Osteoblast (primary cell): ENCODE results near the gene CD53. TPM values are rescaled to one million over a fixed set of nuclear protein-coding genes. Genes with fewer than 3 reads are reported as not detected.

ENCODE experiments used
- DNase-seq: peaks from one replicate; pipeline ENCODE4 v3.0.0; 2011; ENCODE audit warnings: low spot score, mixed read lengths; ENCODE audit not compliant: insufficient read length; ENCODE audit errors: missing footprints
- H2AFZ ChIP-seq: 2 replicates; pipeline ENCODE4 v1.6.0; 2011; ENCODE audit warnings: mild to moderate bottlenecking, low read length
- H3K27ac ChIP-seq: 2 replicates; pipeline ENCODE4 v1.5.1; 2011; ENCODE audit warnings: mild to moderate bottlenecking, low read depth, low read length, moderate library complexity
- H3K27me3 ChIP-seq: 2 replicates; pipeline ENCODE4 v1.6.0; 2012; ENCODE audit warnings: mild to moderate bottlenecking, control low read depth, inconsistent platforms, low read length, moderate library complexity; ENCODE audit not compliant: insufficient read depth
- H3K36me3 ChIP-seq: 2 replicates; pipeline ENCODE4 v1.5.1; 2011; ENCODE audit warnings: mild to moderate bottlenecking, low read length, control low read depth, moderate library complexity; ENCODE audit not compliant: insufficient read depth
- H3K4me1 ChIP-seq: 2 replicates; pipeline ENCODE4 v1.5.1; 2011; ENCODE audit warnings: mild to moderate bottlenecking, low read length, control low read depth, moderate library complexity; ENCODE audit not compliant: insufficient read depth
- H3K4me2 ChIP-seq: 2 replicates; pipeline ENCODE4 v1.6.0; 2011; ENCODE audit warnings: mild to moderate bottlenecking, low read length; ENCODE audit not compliant: insufficient read depth
- H3K4me3 ChIP-seq: fragments of 200-600 bp; sonication (generic); 3 replicates; pipeline ENCODE4 v1.5.1; 2012; ENCODE audit warnings: mild to moderate bottlenecking, low read length, inconsistent platforms; ENCODE audit not compliant: insufficient read depth
- H3K79me2 ChIP-seq: 2 replicates; pipeline ENCODE4 v1.6.0; 2012; ENCODE audit warnings: mild to moderate bottlenecking, low read length, control low read depth, inconsistent platforms; ENCODE audit not compliant: insufficient read depth
- H3K9me3 ChIP-seq: 2 replicates; pipeline ENCODE4 v1.5.1; 2011; ENCODE audit warnings: low read depth, low read length, control low read depth
- H4K20me1 ChIP-seq: 2 replicates; pipeline ENCODE4 v1.6.0; 2012; ENCODE audit warnings: mild to moderate bottlenecking, low read length, control low read depth; ENCODE audit not compliant: insufficient read depth
- CTCF ChIP-seq: IDR thresholded peaks from 2 replicates; pipeline ENCODE4 v1.5.1; 2011; ENCODE audit warnings: mild to moderate bottlenecking, low read depth, low read length, moderate library complexity; ENCODE audit errors: extremely low read depth
- total RNA-seq: library from RNA; depleted of rRNA; stranded (reverse); fragments of >200 nt; gene quantifications from 2 replicates; pipeline ENCODE4 v1.2.3, GENCODE V29; 2012

Gene CD53
- total RNA-seq, 1 donor, result 0.36 TPM

DNA sequence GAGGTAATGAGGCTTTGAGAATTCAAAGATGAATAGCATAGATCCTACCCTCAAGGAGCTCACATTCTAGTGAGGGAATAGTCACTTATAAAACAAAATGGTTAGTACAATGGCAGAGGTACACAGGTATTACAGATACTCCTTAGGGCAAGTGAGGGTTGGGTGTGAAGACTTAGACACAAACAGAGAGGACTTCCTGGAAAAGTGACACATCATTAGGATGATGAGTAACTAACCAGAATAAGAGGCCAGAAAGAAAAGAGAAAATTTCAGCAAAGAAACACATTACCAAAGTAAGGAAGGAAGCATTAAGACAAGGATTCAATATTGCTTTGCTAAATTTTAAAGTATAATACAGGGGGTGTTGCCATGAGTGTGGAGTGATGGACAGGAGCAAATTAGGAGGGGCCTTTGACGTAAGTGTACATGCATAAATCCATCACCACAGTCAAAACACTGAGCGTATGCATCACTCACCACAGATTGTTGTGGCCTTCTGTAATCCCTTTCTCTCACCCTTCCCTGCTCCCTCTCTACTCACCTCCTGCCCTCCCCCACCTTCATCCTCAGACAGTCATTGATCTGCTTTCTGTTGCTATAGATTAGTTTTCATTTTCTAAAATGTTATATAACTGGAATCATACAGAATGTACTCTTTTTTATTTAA is 7.9 kb downstream of the CD53 start:
- no peak overlapping the region for H3K4me3 ChIP-seq
- no peaks in the 10 kb centered on the region for H3K36me3 ChIP-seq
- no peak overlapping the region for H3K27ac ChIP-seq
- no peaks in the 10 kb centered on the region for H3K79me2 ChIP-seq
- no peak for DNase-seq
- no peak overlapping the region for H3K4me2 ChIP-seq
- H2AFZ ChIP-seq, result no peak overlapping the region
- H3K9me3 ChIP-seq, result no peaks in the 10 kb centered on the region
- no peaks in the 10 kb centered on the region for H3K27me3 ChIP-seq
- TF ChIP-seq CTCF, result no peak
- H3K4me1 ChIP-seq, result no peaks in the 10 kb centered on the region
- H4K20me1 ChIP-seq, result no peaks in the 10 kb centered on the region

DNA sequence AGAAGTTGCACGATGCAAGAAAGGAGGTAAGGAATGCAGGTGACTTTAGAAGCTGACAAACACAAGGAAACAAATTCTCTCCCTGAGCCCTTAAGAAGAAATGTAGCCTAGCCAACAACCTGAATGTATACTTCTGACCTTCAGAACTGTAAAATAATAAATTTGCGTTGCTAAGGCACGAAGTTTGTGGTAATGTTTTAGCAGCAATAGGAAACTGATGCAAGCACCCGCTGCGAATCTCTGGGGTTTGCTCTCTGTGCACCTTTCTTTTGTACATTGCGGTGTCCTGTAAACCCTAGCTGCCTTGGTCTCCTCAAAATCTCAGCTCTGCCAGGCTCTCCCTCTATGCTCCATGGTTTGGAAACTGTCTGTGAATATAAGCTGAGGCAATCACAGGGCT is 15.1 kb downstream of the CD53 start:
- Histone ChIP-seq H3K4me3 (no peak overlapping the region), H3K79me2 (no peaks in the 10 kb centered on the region), H3K27me3 (no peaks in the 10 kb centered on the region), H3K27ac (no peak overlapping the region), H3K36me3 (no peaks in the 10 kb centered on the region), H3K4me2 (no peak overlapping the region), H4K20me1 (no peaks in the 10 kb centered on the region), H3K4me1 (no peaks in the 10 kb centered on the region), H3K9me3 (no peaks in the 10 kb centered on the region), H2AFZ (no peak overlapping the region)
- peak; percentile 17 for DNase-seq
- no peak for TF ChIP-seq CTCF

GRCh38 chr1:110888641-110889040 is 15.7 kb downstream of the CD53 start:
- H2AFZ ChIP-seq, result no peak overlapping the region

More at GRCh38 chr1:110888641-110889040, 15.7 kb downstream of the CD53 start:
- no peaks in the 10 kb centered on the region for H3K27me3 ChIP-seq
- no peaks in the 10 kb centered on the region for H3K79me2 ChIP-seq
- no peaks in the 10 kb centered on the region for H3K9me3 ChIP-seq
- H3K4me2 ChIP-seq, result no peak overlapping the region
- H3K4me3 ChIP-seq, result no peak overlapping the region
- no peaks in the 10 kb centered on the region for H3K36me3 ChIP-seq
- TF ChIP-seq CTCF, result no peak
- no peak for DNase-seq
- no peaks in the 10 kb centered on the region for H3K4me1 ChIP-seq
- no peaks in the 10 kb centered on the region for H4K20me1 ChIP-seq
- H3K27ac ChIP-seq, result no peak overlapping the region
